ENCODE data around the gene WDR38. TPM values are rescaled to one million over a fixed set of nuclear protein-coding genes. Genes with fewer than 3 reads are reported as not detected.
A peak's percentile ranks its signal among the peaks of the same experiment; 100 is the strongest.

The WDR38 gene
- total RNA-seq, 1 donor from 2014 or later = not detected

- TF ChIP-seq EZH2 (IDR thresholded peaks at IDR 0.05; ENCODE audit: insufficient read depth, low read length) (no peak), CTCF (IDR thresholded peaks at IDR 0.05; ENCODE audit: insufficient read depth, low read depth, low read length) (no peak)
- Histone ChIP-seq H3K9ac (ENCODE audit: low read length) (peak within 1 kb of the TSS; percentile 98), H3K9me3 (ENCODE audit: insufficient read depth, low read depth, low read length) (no peaks in the 10 kb centered on the region), H3K4me3 (ENCODE audit: insufficient read depth, low read depth, low read length) (peak within 1 kb of the TSS; percentile 96), H3K36me3 (ENCODE audit: insufficient read depth, low read length) (peaks cover 30% of the 10 kb centered on the region), H3K27ac (ENCODE audit: low read depth, low read length) (peak within 1 kb of the TSS; percentile 90), H2AFZ (ENCODE audit: low read depth, low read length) (peak within 1 kb of the TSS; percentile 99), H3K27me3 (ENCODE audit: insufficient read depth, low read length) (no peaks in the 10 kb centered on the region), H3K4me2 (ENCODE audit: low read length) (peak within 1 kb of the TSS; percentile 100), H3K4me1 (ENCODE audit: insufficient read depth, low read length) (peaks cover 19% of the 10 kb centered on the region), H4K20me1 (ENCODE audit: insufficient read depth, low read length) (peaks cover 51% of the 10 kb centered on the region), H3K79me2 (ENCODE audit: insufficient read depth, low read length) (peaks cover 39% of the 10 kb centered on the region)
- Mint-ChIP-seq H3K9me3 (ENCODE audit: unreplicated experiment) (no peaks in the 10 kb centered on the region), H3K4me3 (ENCODE audit: unreplicated experiment) (peak within 1 kb of the TSS; percentile 95), H3K27ac (ENCODE audit: unreplicated experiment) (peak within 1 kb of the TSS; percentile 94), H3K36me3 (ENCODE audit: low read depth, unreplicated experiment) (peaks cover 20% of the 10 kb centered on the region), H3K27me3 (ENCODE audit: low read depth, unreplicated experiment) (no peaks in the 10 kb centered on the region), H3K4me1 (ENCODE audit: low read depth, unreplicated experiment) (peaks cover 22% of the 10 kb centered on the region)
- peak; percentile 83 for DNase-seq (ENCODE audit: low read depth)
- FAIRE-seq = no peak
Measured at GRCh38 chr9:124861342-124862229, 8.3 kb downstream of the WDR38 start, which contains the start of the genes ARPC5L and RPL35. Gene ARPC5L, plus strand, starts transcription at chr9:124862130. Its CDS starts 7,161 bp downstream, at chr9:124869291. Gene RPL35, minus strand, starts transcription at chr9:124861957. Its CDS starts 45 bp downstream, at chr9:124861912.

- Mint-ChIP-seq H3K9me3 (ENCODE audit: unreplicated experiment) (no peaks in the 10 kb centered on the region), H3K4me1 (ENCODE audit: low read depth, unreplicated experiment) (peaks cover 20% of the 10 kb centered on the region), H3K36me3 (ENCODE audit: low read depth, unreplicated experiment) (peaks cover 13% of the 10 kb centered on the region), H3K27me3 (ENCODE audit: low read depth, unreplicated experiment) (no peaks in the 10 kb centered on the region), H3K27ac (ENCODE audit: unreplicated experiment) (no peak overlapping the region), H3K4me3 (ENCODE audit: unreplicated experiment) (peak overlapping the region; percentile 28)
- Histone ChIP-seq H3K27ac (ENCODE audit: low read depth, low read length) (no peak overlapping the region), H3K79me2 (ENCODE audit: insufficient read depth, low read length) (peaks cover 47% of the 10 kb centered on the region), H4K20me1 (ENCODE audit: insufficient read depth, low read length) (peaks cover 32% of the 10 kb centered on the region), H3K27me3 (ENCODE audit: insufficient read depth, low read length) (no peaks in the 10 kb centered on the region), H2AFZ (ENCODE audit: low read depth, low read length) (no peak overlapping the region), H3K36me3 (ENCODE audit: insufficient read depth, low read length) (peaks cover 17% of the 10 kb centered on the region), H3K4me2 (ENCODE audit: low read length) (no peak overlapping the region), H3K9ac (ENCODE audit: low read length) (no peak overlapping the region), H3K4me3 (ENCODE audit: insufficient read depth, low read depth, low read length) (no peak overlapping the region), H3K4me1 (ENCODE audit: insufficient read depth, low read length) (peaks cover 27% of the 10 kb centered on the region), H3K9me3 (ENCODE audit: insufficient read depth, low read depth, low read length) (no peaks in the 10 kb centered on the region)
- no peak for TF ChIP-seq EZH2 (IDR thresholded peaks at IDR 0.05; ENCODE audit: insufficient read depth, low read length)
- TF ChIP-seq CTCF (IDR thresholded peaks at IDR 0.05; ENCODE audit: insufficient read depth, low read depth, low read length) = no peak
- FAIRE-seq (no peak), DNase-seq (ENCODE audit: low read depth) (no peak)
Measured at GRCh38 chr9:124863371-124863871, 10.2 kb downstream of the WDR38 start.
